IPS-NIHi7 (cell line): ENCODE data around the gene LDB2.

Experiments
- DNase-seq: peaks from one replicate; pipeline ENCODE4 v3.0.0; 2012; ENCODE audit warnings: mixed read lengths; ENCODE audit errors: extremely low spot score

The LDB2 gene

GRCh38 chr4:16757080-16757521, 141.3 kb downstream of the LDB2 start:
- DNase-seq: no peak

- DNase-seq: no peak
Observed at GRCh38 chr4:16754104-16754503, 144.3 kb downstream of the LDB2 start.

GRCh38 chr4:16752150-16752549, 146.3 kb downstream of the LDB2 start:
- DNase-seq: no peak

GRCh38 chr4:16750882-16751642, 147.4 kb downstream of the LDB2 start:
- DNase-seq: no peak

- no peak for DNase-seq
Observed at GRCh38 chr4:16750216-16750615, 148.2 kb downstream of the LDB2 start.

GRCh38 chr4:16745887-16746286, 152.6 kb downstream of the LDB2 start:
- no peak for DNase-seq

- no peak for DNase-seq
Observed at GRCh38 chr4:16745009-16745635, 153.3 kb downstream of the LDB2 start.

- no peak for DNase-seq
Observed at GRCh38 chr4:16741287-16741686, 157.2 kb downstream of the LDB2 start.

- no peak for DNase-seq
Observed at GRCh38 chr4:16739997-16740624, 158.3 kb downstream of the LDB2 start.

- no peak for DNase-seq
Observed at GRCh38 chr4:16738558-16738957, 159.9 kb downstream of the LDB2 start.

GRCh38 chr4:16733509-16733908, 164.9 kb downstream of the LDB2 start:
- DNase-seq: no peak

- no peak for DNase-seq
Observed at GRCh38 chr4:16732741-16733140, 165.7 kb downstream of the LDB2 start.

GRCh38 chr4:16731776-16732380, 166.6 kb downstream of the LDB2 start:
- no peak for DNase-seq

GRCh38 chr4:16730522-16731205, 167.8 kb downstream of the LDB2 start:
- no peak for DNase-seq

GRCh38 chr4:16729336-16729735, 169.1 kb downstream of the LDB2 start:
- no peak for DNase-seq

GRCh38 chr4:16728849-16729248, 169.6 kb downstream of the LDB2 start:
- no peak for DNase-seq

GRCh38 chr4:16728111-16728510, 170.3 kb downstream of the LDB2 start:
- DNase-seq: no peak

GRCh38 chr4:16727218-16727617, 171.2 kb downstream of the LDB2 start:
- no peak for DNase-seq

GRCh38 chr4:16726368-16727050, 171.9 kb downstream of the LDB2 start:
- DNase-seq: no peak

GRCh38 chr4:16725252-16725651, 173.2 kb downstream of the LDB2 start:
- DNase-seq: no peak

GRCh38 chr4:16722416-16722815, 176.0 kb downstream of the LDB2 start:
- DNase-seq: no peak
